Measurements from ENCODE around the gene MLIP. TPM values are rescaled to one million over a fixed set of nuclear protein-coding genes. Genes with fewer than 3 reads are reported as not detected.

The MLIP gene
- total RNA-seq, 1 experiment from 2014 or later, result not detected

DNA sequence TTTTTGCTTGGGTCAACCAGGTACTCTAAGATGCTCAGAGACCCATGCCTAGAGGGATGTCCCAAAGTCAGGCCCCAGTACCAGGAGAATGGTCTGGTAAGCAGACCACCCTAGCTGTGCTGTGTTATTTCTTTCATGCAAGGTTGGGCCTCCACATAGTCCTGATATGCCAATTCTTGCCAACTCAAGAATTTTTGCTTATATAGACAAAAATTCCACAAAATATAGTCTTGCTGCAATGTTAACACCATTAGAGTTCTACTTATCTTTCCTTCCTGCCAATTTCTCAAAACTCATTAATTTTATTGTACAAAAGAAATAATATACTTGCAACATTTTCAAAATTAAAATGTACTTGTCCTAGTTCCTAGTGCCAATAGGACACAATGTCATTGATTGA, 163.1 kb downstream of the MLIP start:
- Histone ChIP-seq H3K4me1 (ENCODE audit: control insufficient read depth, insufficient read depth, low read length) (no peaks in the 10 kb centered on the region), H3K9me3 (ENCODE audit: control insufficient read depth, insufficient read depth, low read depth, low read length) (peaks cover 3% of the 10 kb centered on the region; the same call in 1 of the 2 replicates), H3K27me3 (ENCODE audit: control insufficient read depth, insufficient read depth, low read length) (no peaks in the 10 kb centered on the region; the same call in 1 of the 2 replicates), H3K4me3 (ENCODE audit: low read depth in 2 of 2, low read length in 2 of 2) (no peak overlapping the region), H3K36me3 (ENCODE audit: control insufficient read depth, insufficient read depth, low read length) (no peaks in the 10 kb centered on the region), H3K27ac (ENCODE audit: low read length) (no peak overlapping the region)
- ATAC-seq (no peak), DNase-seq (ENCODE audit: low read depth, low spot score) (no peak)
- CTCF ChIA-PET, result no interaction called here
- POLR2A ChIA-PET, result no interaction called here
- intact Hi-C loops (cut with micrococcal nuclease; ENCODE audit: unreplicated experiment) (no loop called here), in situ Hi-C loops (cut with HindIII; ENCODE audit: low pct_unique_long_range_greater_than_20kb, low sequenced_read_pairs) (no loop called here)
- TF ChIP-seq POLR2AphosphoS5 (IDR thresholded peaks at IDR 0.05; ENCODE audit: low read depth, low read length) (no peak), TCF7L2 (IDR thresholded peaks at IDR 0.05; ENCODE audit: low read depth, low read length) (no peak), REST (IDR thresholded peaks at IDR 0.05; ENCODE audit: insufficient read depth in 1 of 2, low read depth in 2 of 2, low read length in 1 of 2) (no peak), SIN3A (IDR thresholded peaks at IDR 0.05; ENCODE audit: borderline replicate concordance, insufficient read depth, low read depth, low read length) (no peak), CTCF (IDR thresholded peaks at IDR 0.05) (no peak)
- BruUV-seq (replicated peaks), result no TSS peak

DNA sequence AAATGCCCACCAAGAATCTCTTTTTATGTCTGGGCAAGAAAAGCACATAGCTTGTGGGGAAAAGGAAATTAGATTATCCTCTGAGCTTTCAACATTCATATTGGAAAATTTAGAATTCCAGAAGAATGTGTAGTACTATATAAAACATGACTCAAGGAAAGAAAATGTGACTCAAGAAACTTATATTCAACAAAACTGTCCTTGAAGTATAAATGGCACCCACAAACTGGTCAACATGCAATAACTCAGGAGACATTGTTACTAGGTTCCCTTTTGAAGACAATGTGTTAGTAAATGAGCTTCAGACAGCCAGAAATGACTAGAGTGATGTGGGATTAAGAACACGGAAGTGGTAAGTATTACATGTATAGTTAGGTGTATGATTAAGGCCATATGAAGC, 170.9 kb downstream of the MLIP start:
- intact Hi-C loops (cut with micrococcal nuclease; ENCODE audit: unreplicated experiment) (no loop called here), in situ Hi-C loops (cut with HindIII; ENCODE audit: low pct_unique_long_range_greater_than_20kb, low sequenced_read_pairs) (no loop called here)
- BruUV-seq (replicated peaks), result no TSS peak
- TF ChIP-seq CTCF (IDR thresholded peaks at IDR 0.05) (no peak), POLR2AphosphoS5 (IDR thresholded peaks at IDR 0.05; ENCODE audit: low read depth, low read length) (no peak), REST (IDR thresholded peaks at IDR 0.05; ENCODE audit: insufficient read depth in 1 of 2, low read depth in 2 of 2, low read length in 1 of 2) (no peak), SIN3A (IDR thresholded peaks at IDR 0.05; ENCODE audit: borderline replicate concordance, insufficient read depth, low read depth, low read length) (no peak), TCF7L2 (IDR thresholded peaks at IDR 0.05; ENCODE audit: low read depth, low read length) (no peak)
- Histone ChIP-seq H3K27me3 (ENCODE audit: control insufficient read depth, insufficient read depth, low read length) (no peaks in the 10 kb centered on the region), H3K9me3 (ENCODE audit: control insufficient read depth, insufficient read depth, low read depth, low read length) (no peaks in the 10 kb centered on the region), H3K36me3 (ENCODE audit: control insufficient read depth, insufficient read depth, low read length) (no peaks in the 10 kb centered on the region), H3K4me3 (ENCODE audit: low read depth in 2 of 2, low read length in 2 of 2) (no peak overlapping the region), H3K27ac (ENCODE audit: low read length) (no peak overlapping the region), H3K4me1 (ENCODE audit: control insufficient read depth, insufficient read depth, low read length) (no peaks in the 10 kb centered on the region)
- no peak for DNase-seq (ENCODE audit: low read depth, low spot score)
- ChIA-PET POLR2A (interaction anchor here (0.7 kb wide), 1 partner anchor 450 kb away, joined by 3 read pairs; no protein-coding TSS in a partner anchor), CTCF (no interaction called here)
- ATAC-seq, result no peak
